HG03097 (cell line): ENCODE data around the gene GABPB1.
"Not testable (repeated sequence)": the region's sequence is repeated elsewhere in the genome, so short reads cannot be mapped to it uniquely, and the experiment has no call there.

Experiments
- ATAC-seq: cut with Tn5 transposase; IDR thresholded peaks from one replicate; pipeline ENCODE4 v1.9.1; 2021; ENCODE audit not compliant: unreplicated experiment, low FRiP score

GABPB1 gene

GRCh38 chr15:50354838-50355618, at the start of gene GABPB1:
GABPB1 (minus strand) TSS chr15:50355198; CDS start chr15:50309798, 45,400 bp downstream.
- ATAC-seq, result peak; percentile 46

GRCh38 chr15:50391561-50391960, 36.6 kb upstream of the GABPB1 start:
- ATAC-seq, result not testable (repeated sequence)

- peak; percentile 54 for ATAC-seq
Measured at GRCh38 chr15:50390554-50391264, 35.7 kb upstream of the GABPB1 start.

- ATAC-seq, result not testable (repeated sequence)
Measured at GRCh38 chr15:50382408-50382807, 27.4 kb upstream of the GABPB1 start.

GRCh38 chr15:50381438-50381837, 26.4 kb upstream of the GABPB1 start:
- no peak for ATAC-seq

GRCh38 chr15:50380089-50380488, 25.1 kb upstream of the GABPB1 start:
- no peak for ATAC-seq

GRCh38 chr15:50379413-50379812, 24.4 kb upstream of the GABPB1 start:
- ATAC-seq, result not testable (repeated sequence)

- ATAC-seq, result no peak
Measured at GRCh38 chr15:50378776-50379175, 23.8 kb upstream of the GABPB1 start.

GRCh38 chr15:50377867-50378751, 23.1 kb upstream of the GABPB1 start:
- ATAC-seq, result peak; percentile 93

- ATAC-seq, result not testable (repeated sequence)
Measured at GRCh38 chr15:50369564-50369963, 14.6 kb upstream of the GABPB1 start.

- no peak for ATAC-seq
Measured at GRCh38 chr15:50365971-50366370, 11.0 kb upstream of the GABPB1 start.

GRCh38 chr15:50365570-50365969, 10.6 kb upstream of the GABPB1 start:
- ATAC-seq, result no peak

GRCh38 chr15:50363612-50364011, 8.6 kb upstream of the GABPB1 start:
- ATAC-seq, result no peak

GRCh38 chr15:50361756-50362155, 6.8 kb upstream of the GABPB1 start:
- ATAC-seq, result no peak

- ATAC-seq, result no peak
Measured at GRCh38 chr15:50358845-50359244, 3.8 kb upstream of the GABPB1 start.

GRCh38 chr15:50355980-50356379, 982 bp upstream of the GABPB1 start:
- ATAC-seq, result no peak

- ATAC-seq, result no peak
Measured at GRCh38 chr15:50355619-50355905, 564 bp upstream of the GABPB1 start.

- ATAC-seq, result peak; percentile 32
Measured at GRCh38 chr15:50353975-50354837, 792 bp downstream of the GABPB1 start.

GRCh38 chr15:50353251-50353974, 1.6 kb downstream of the GABPB1 start:
- ATAC-seq, result peak; percentile 5

- ATAC-seq, result no peak
Measured at GRCh38 chr15:50350621-50351020, 4.4 kb downstream of the GABPB1 start.
